A549 (cell line): Measurements from ENCODE around the gene NHLRC2. TPM values are rescaled to one million over a fixed set of nuclear protein-coding genes. Genes with fewer than 3 reads are reported as not detected.

Experiments
- ATAC-seq, 2 experiments: fragments of 200-7000 bp in 1 of 2; fragments of >200 bp in 1 of 2; cut with Nextera tagmentation in 1 of 2; cut with Tn5 transposase in 1 of 2; 3 replicates each; pipeline versions ENCODE4 v1.8.0 to v1.9.1; 2018 to 2020; ENCODE audit warnings: mild to moderate bottlenecking in 1 of 2, moderate library complexity in 1 of 2
- CTCF ChIA-PET: fragments of 300-600 bp; sonication (Branson Sonifier 250); formaldehyde crosslinking; extraction: SDS; loops from one replicate; lab custom pipeline; 2021; ENCODE audit warnings: antibody characterized with exemption, inconsistent platforms; lab: Yijun Ruan, JAX
- POLR2A ChIA-PET: fragments of 350-600 bp; formaldehyde crosslinking; extraction: SDS; loops from one replicate; lab custom pipeline; 2021; ENCODE audit warnings: antibody characterized with exemption, inconsistent platforms; lab: Yijun Ruan, JAX
- DNase-seq, 2 experiments: peaks; one replicate each; pipeline versions ENCODE4 v3.0.0 to v3.0.0-alpha.2; 2011 to 2016; ENCODE audit warnings: low read depth in 1 of 2, low spot score in 1 of 2
- FAIRE-seq: peaks from 2 replicates; lab custom pipeline; 2011; peaks lifted over from hg19 to GRCh38; lab: Jason Lieb, UNC
- H3K27ac ChIP-seq, 2 experiments: fragments of >200 bp; sonication (Bioruptor Twin); formaldehyde crosslinking; 3 replicates each; pipeline ENCODE4 v1.5.1; 2016 to 2017
- H3K4me1 ChIP-seq: fragments of >200 bp; sonication (Bioruptor Twin); formaldehyde crosslinking; 3 replicates; pipeline ENCODE4 v1.6.1; 2016
- H3K4me2 ChIP-seq: fragments of >200 bp; sonication (Bioruptor Twin); formaldehyde crosslinking; 3 replicates; pipeline ENCODE4 v1.6.1; 2016
- H3K4me3 ChIP-seq: fragments of >200 bp; sonication (Bioruptor Twin); formaldehyde crosslinking; 3 replicates; pipeline ENCODE4 v1.5.1; 2016
- H3K9me3 ChIP-seq: fragments of >200 bp; sonication (Bioruptor Twin); formaldehyde crosslinking; 3 replicates; pipeline ENCODE4 v1.6.1; 2016
- ATOH8 ChIP-seq: fragments of 250-450 bp; sonication (Bioruptor Pico); IDR thresholded peaks from 2 replicates; pipeline ENCODE4 v1.5.0; 2020; ENCODE audit warnings: low read depth, mild to moderate bottlenecking, moderate library complexity
- BCL3 ChIP-seq: fragments of >200 bp; sonication (Bioruptor Twin); formaldehyde crosslinking; IDR thresholded peaks from 3 replicates; pipeline ENCODE4 v1.6.1; 2016
- CBX2 ChIP-seq: fragments of 200-600 bp; sonication (generic); IDR thresholded peaks from 2 replicates; pipeline ENCODE4 v1.6.1; 2016; ENCODE audit warnings: low read depth, mild to moderate bottlenecking, borderline replicate concordance
- CEBPB ChIP-seq, 2 experiments: fragments of >200 bp in 1 of 2; sonication (Bioruptor Twin) in 1 of 2; formaldehyde crosslinking in 1 of 2; IDR thresholded peaks; 2 replicates each; pipeline ENCODE4 v1.6.1; 2012 to 2016
- EP300 ChIP-seq, 2 experiments: fragments of >200 bp; sonication (Bioruptor Twin); formaldehyde crosslinking; IDR thresholded peaks; 2 replicates in 1 of 2; 3 replicates in 1 of 2; pipeline ENCODE4 v1.6.1; 2016 to 2017
- HES2 ChIP-seq: fragments of >200 bp; sonication (Bioruptor Twin); formaldehyde crosslinking; IDR thresholded peaks from 2 replicates; pipeline ENCODE4 v1.6.1; 2016
- HEYL ChIP-seq: fragments of 250-450 bp; sonication (Bioruptor Pico); IDR thresholded peaks from 2 replicates; pipeline ENCODE4 v1.8.0; 2021; ENCODE audit warnings: mild to moderate bottlenecking, moderate library complexity
- HOXB13 ChIP-seq: fragments of 250-450 bp; sonication (Bioruptor Pico); IDR thresholded peaks from 2 replicates; pipeline ENCODE4 v1.5.0; 2020; ENCODE audit warnings: low read depth, mild to moderate bottlenecking, moderate library complexity
- JUN ChIP-seq, 2 experiments: fragments of >200 bp; sonication (Bioruptor Twin); formaldehyde crosslinking; IDR thresholded peaks; 2 replicates in 1 of 2; 3 replicates in 1 of 2; pipeline ENCODE4 v1.6.1; 2016 to 2017
- JUNB ChIP-seq: fragments of >200 bp; sonication (Bioruptor Twin); formaldehyde crosslinking; IDR thresholded peaks from 2 replicates; pipeline ENCODE4 v1.6.1; 2016
- MAFK ChIP-seq: fragments of 450-650 bp; IDR thresholded peaks from 2 replicates; pipeline ENCODE4 v1.6.1; 2014; ENCODE audit not compliant: partially characterized antibody
- MYC ChIP-seq: IDR thresholded peaks from 2 replicates; pipeline ENCODE4 v1.6.1; 2012; ENCODE audit warnings: mild to moderate bottlenecking, inconsistent platforms, low read length, improper control_type of control experiment, borderline replicate concordance
- NR3C1 ChIP-seq: fragments of >200 bp; sonication (Bioruptor Twin); formaldehyde crosslinking; IDR thresholded peaks from 3 replicates; pipeline ENCODE4 v1.6.1; 2017
- PBX3 ChIP-seq: IDR thresholded peaks from 2 replicates; pipeline ENCODE4 v1.6.1; 2012
- RCOR1 ChIP-seq: fragments of 150-350 bp; IDR thresholded peaks from 2 replicates; pipeline ENCODE4 v1.6.1; 2014; ENCODE audit warnings: antibody characterized with exemption, low read length, low read depth
- RFX5 ChIP-seq: fragments of 450-650 bp; IDR thresholded peaks from 2 replicates; pipeline ENCODE4 v1.7.1; 2014; ENCODE audit warnings: antibody characterized with exemption, mild to moderate bottlenecking, moderate library complexity
- TFCP2L1 ChIP-seq: fragments of 250-450 bp; sonication (Bioruptor Pico); IDR thresholded peaks from 2 replicates; pipeline ENCODE4 v1.5.0; 2021; ENCODE audit warnings: mild to moderate bottlenecking
- USF2 ChIP-seq: fragments of 450-650 bp; IDR thresholded peaks from 2 replicates; pipeline ENCODE4 v1.6.1; 2014; ENCODE audit warnings: antibody characterized with exemption
- ZFP36 ChIP-seq: fragments of 450-650 bp; IDR thresholded peaks from 2 replicates; pipeline ENCODE4 v1.6.1; 2014; ENCODE audit warnings: borderline replicate concordance; ENCODE audit not compliant: partially characterized antibody
- WGBS: methylation state at CpG from one replicate; pipeline ENCODE4 v1.1.6; 2017; ENCODE audit errors: missing lambda C conversion rate; 5-methylcytosine and 5-hydroxymethylcytosine counted together
- polyA plus RNA-seq, 4 experiments: library from polyadenylated mRNA; depleted of rRNA in 3 of 4; stranded (reverse); fragments of >200 nt; fragmentation: RNase III in 1 of 4; extraction: RNeasy Plus Mini Kit Qiagen cat#74134 plus additional on column Dnase treatment in 1 of 4; gene quantifications; 2 replicates in 3 of 4; 3 replicates in 1 of 4; pipeline ENCODE4 v1.2.3, GENCODE V29; 2011 to 2017

Gene NHLRC2
- polyA plus RNA-seq, 2 of the 4 experiments (the other 2 are of a cell fraction), result 4.9 to 17.3 TPM

GRCh38 chr10:113937258-113937657 is 82.8 kb downstream of the NHLRC2 start:
- no peak for ATAC-seq
- no peak for TF ChIP-seq RCOR1
- TF ChIP-seq USF2, result no peak
- TF ChIP-seq, all 56 proteins: peak for 0
- Histone ChIP-seq H3K4me3 (no peak overlapping the region), H3K4me1 (no peaks in the 10 kb centered on the region), H3K4me2 (no peak overlapping the region), H3K27ac (no peak overlapping the region), H3K9me3 (no peaks in the 10 kb centered on the region)
- FAIRE-seq, result no peak
- CTCF ChIA-PET, result interaction anchor here (2.1 kb wide), 1 partner anchor 166 kb away, joined by 6 read pairs; no protein-coding TSS in a partner anchor
- no peak for DNase-seq
- POLR2A ChIA-PET, result no interaction called here

- no peak for ATAC-seq
Observed at GRCh38 chr10:113937756-113938155, 83.3 kb downstream of the NHLRC2 start.

GRCh38 chr10:113939212-113939860 is 84.9 kb downstream of the NHLRC2 start:
- no peak for DNase-seq
- no peak for TF ChIP-seq ATOH8 (CRISPR knock-in tag)
- no peak for TF ChIP-seq EP300 (IDR thresholded peaks at IDR 0.05)
- no peak for TF ChIP-seq ZFP36
- no peak for TF ChIP-seq HOXB13
- TF ChIP-seq TFCP2L1, result no peak
- no peak for TF ChIP-seq RFX5
- no peak for TF ChIP-seq JUNB
- TF ChIP-seq USF2, result no peak
- TF ChIP-seq JUN (IDR thresholded peaks at IDR 0.05), result no peak
- TF ChIP-seq, all 56 proteins: peak for 0
- POLR2A ChIA-PET, result interaction anchor here (0.7 kb wide), 1 partner anchor 55 kb away, joined by 4 read pairs; no protein-coding TSS in a partner anchor
- ATAC-seq, result no peak
- H3K4me1 ChIP-seq, result no peaks in the 10 kb centered on the region; the same call in 2 of the 3 replicates
- no peak overlapping the region for H3K27ac ChIP-seq
- FAIRE-seq, result no peak
- 89% methylated on average over 7 of the region's 7 CpGs for WGBS
- no peaks in the 10 kb centered on the region for H3K9me3 ChIP-seq
- H3K4me2 ChIP-seq, result no peak overlapping the region
- CTCF ChIA-PET, result no interaction called here
- H3K4me3 ChIP-seq, result no peak overlapping the region

More at GRCh38 chr10:113937756-113938155, 83.3 kb downstream of the NHLRC2 start:
- H3K4me3 ChIP-seq, result no peak overlapping the region
- ChIA-PET CTCF (interaction anchor here (2.1 kb wide), 1 partner anchor 165 kb away, joined by 6 read pairs; no protein-coding TSS in a partner anchor), POLR2A (no interaction called here)
- 64% methylated on average over 7 of the region's 7 CpGs for WGBS
- no peak overlapping the region for H3K4me2 ChIP-seq
- DNase-seq (no peak), FAIRE-seq (no peak)
- TF ChIP-seq MAFK, result no peak
- TF ChIP-seq BCL3, result no peak
- TF ChIP-seq PBX3, result no peak
- no peak for TF ChIP-seq CEBPB (IDR thresholded peaks at IDR 0.05)
- no peak for TF ChIP-seq NR3C1
- no peak for TF ChIP-seq HEYL (CRISPR knock-in tag)
- no peak for TF ChIP-seq MYC
- no peak for TF ChIP-seq JUN (IDR thresholded peaks at IDR 0.05)
- no peak for TF ChIP-seq EP300 (IDR thresholded peaks at IDR 0.05)
- TF ChIP-seq HES2, result no peak
- no peak for TF ChIP-seq CBX2
- H3K27ac ChIP-seq, result no peak overlapping the region
- no peaks in the 10 kb centered on the region for H3K9me3 ChIP-seq
- H3K4me1 ChIP-seq, result no peaks in the 10 kb centered on the region
